ENCODE measurements around the gene FBXO2.

Gene FBXO2

GRCh38 chr1:11691302-11691914, 37.2 kb upstream of the FBXO2 start, which contains the start of gene DRAXIN:
Gene DRAXIN (plus strand): TSS chr1:11691710. CDS start chr1:11706259, 14,549 bp downstream.
- no peak for TF ChIP-seq GATA2 (IDR thresholded peaks at IDR 0.05; ENCODE audit: low read depth, low read length)
- no peak for TF ChIP-seq GATA3 (IDR thresholded peaks at IDR 0.05; ENCODE audit: low read depth, low read length)

DNA sequence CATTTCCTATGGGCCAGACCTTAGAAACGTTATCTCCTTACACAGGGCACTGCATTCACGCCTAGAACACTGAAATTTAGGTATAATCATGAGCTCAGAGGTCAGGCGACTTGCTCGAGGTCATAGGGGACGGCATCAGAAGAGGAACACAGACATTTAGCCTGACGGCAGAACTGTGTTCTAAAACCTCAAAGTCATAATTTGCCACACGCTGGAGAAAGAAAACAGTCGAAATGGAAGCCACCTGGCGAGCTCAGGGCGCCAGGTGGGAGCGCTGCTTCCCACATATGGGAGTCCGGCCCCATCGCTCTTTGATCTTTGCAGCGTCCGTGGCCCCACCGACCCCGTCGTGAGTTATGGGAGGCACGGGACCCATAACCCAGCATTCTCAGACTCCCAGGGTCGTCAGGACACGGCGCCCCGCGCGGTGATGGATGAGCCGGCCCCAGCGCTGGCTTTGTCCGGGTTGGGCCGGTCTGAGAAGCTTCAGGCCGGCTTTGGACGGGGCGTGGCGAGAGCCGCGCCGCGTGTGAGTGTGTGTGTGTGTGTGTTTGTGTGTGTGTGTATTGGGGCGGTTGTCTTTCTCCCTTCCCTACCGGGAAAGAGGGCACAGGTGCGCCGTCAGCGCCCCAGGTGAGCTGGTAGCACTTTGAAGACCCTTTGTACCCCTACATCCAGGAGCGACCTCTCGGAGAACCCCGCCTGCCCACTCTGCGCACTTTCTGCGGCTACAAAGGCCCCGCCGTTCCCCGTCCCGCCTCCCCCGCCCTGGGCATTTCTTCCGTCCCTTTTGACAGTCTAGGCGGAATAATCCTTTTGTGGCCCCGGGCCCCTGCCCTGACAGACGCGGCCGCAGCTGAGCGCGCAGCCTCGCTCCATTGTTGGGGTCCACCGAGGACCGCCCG, 36.4 kb upstream of the FBXO2 start:
- TF ChIP-seq GATA2 (IDR thresholded peaks at IDR 0.05; ENCODE audit: low read depth, low read length) (no peak), GATA3 (IDR thresholded peaks at IDR 0.05; ENCODE audit: low read depth, low read length) (no peak)

GRCh38 chr1:11688506-11688905, 34.3 kb upstream of the FBXO2 start:
- no peak for TF ChIP-seq GATA2 (IDR thresholded peaks at IDR 0.05; ENCODE audit: low read depth, low read length)
- no peak for TF ChIP-seq GATA3 (IDR thresholded peaks at IDR 0.05; ENCODE audit: low read depth, low read length)

DNA sequence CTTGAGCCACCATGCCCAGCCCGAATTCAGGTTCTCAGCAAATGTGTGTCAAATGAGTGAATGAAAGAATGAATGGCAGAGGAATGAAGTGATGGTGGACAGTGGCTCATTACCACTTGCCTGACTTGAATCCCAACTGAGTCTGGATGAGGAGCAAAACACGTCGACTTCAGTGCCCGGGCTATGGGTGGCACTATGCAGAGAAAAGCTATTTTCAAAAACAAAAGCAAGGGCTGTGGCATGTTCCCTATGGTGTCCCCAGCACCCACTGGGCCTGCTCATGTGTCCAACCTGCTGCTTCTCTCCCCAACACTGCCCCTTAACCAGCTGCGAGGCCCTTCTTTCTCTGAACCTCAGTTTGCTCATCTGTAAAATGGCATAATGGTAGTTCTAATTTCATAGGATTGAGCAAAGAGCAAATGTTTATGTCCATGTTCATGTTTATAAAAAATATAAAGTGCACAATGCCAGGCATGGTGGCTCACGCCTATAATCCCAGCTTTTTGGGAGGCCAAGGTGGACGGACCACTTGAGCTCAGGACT, 31.1 kb upstream of the FBXO2 start:
- TF ChIP-seq GATA2 (IDR thresholded peaks at IDR 0.05; ENCODE audit: low read depth, low read length) (no peak), GATA3 (IDR thresholded peaks at IDR 0.05; ENCODE audit: low read depth, low read length) (no peak)

- TF ChIP-seq GATA3 (IDR thresholded peaks at IDR 0.05; ENCODE audit: low read depth, low read length) (no peak), GATA2 (IDR thresholded peaks at IDR 0.05; ENCODE audit: low read depth, low read length) (peak; percentile 65; the same call in 1 of the 2 replicates)
These were observed 29.8 kb upstream of the FBXO2 start for GRCh38 chr1:11684070-11684469.

DNA sequence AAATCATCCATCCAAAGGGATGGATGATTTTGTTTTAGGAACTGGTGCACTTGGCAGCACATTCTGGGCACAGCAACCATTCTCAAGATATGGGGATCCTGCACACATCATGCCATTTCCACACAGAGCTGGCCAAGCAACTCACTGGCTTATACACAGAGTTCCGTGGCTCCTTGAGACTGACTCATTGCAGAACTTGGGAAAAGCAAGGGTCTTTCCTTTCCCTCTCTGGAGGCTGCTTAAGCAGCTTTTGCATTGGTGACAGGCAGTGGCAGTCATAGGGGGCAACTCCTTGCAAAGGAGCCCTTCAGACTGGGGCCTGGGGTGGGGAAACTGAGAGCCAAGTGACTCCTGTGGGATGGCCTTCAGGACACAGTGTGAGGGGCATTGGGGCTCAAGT, 28.6 kb upstream of the FBXO2 start:
- TF ChIP-seq GATA2 (IDR thresholded peaks at IDR 0.05; ENCODE audit: low read depth, low read length) (no peak), GATA3 (IDR thresholded peaks at IDR 0.05; ENCODE audit: low read depth, low read length) (no peak)

DNA sequence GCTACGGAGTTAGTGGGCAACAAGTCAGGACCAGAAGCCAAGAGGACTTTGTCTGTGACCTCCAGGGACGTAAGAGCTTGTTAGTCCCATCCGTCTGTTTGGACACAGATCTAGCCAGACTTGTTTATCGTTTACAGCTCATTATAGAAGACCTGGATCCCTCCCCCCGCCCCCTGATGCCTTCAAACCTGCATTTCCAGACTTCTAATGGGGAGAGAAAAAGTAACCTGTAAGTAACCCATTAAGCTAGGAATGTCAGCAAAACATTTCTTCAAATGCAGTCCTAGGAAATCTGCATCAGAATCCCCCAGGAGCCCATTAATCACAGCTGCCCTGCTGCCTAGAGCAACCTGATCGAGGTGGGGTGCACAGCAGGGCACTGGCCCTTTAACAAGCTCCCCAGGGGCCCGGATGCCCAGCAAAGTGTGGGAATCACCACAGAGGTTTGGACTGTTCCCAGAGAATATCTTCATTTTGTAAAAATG, 28.1 kb upstream of the FBXO2 start:
- TF ChIP-seq GATA2 (IDR thresholded peaks at IDR 0.05; ENCODE audit: low read depth, low read length) (no peak), GATA3 (IDR thresholded peaks at IDR 0.05; ENCODE audit: low read depth, low read length) (no peak)

- TF ChIP-seq GATA2 (IDR thresholded peaks at IDR 0.05; ENCODE audit: low read depth, low read length) (no peak), GATA3 (IDR thresholded peaks at IDR 0.05; ENCODE audit: low read depth, low read length) (no peak)
These were observed 27.0 kb upstream of the FBXO2 start, which contains the start of gene MAD2L2 for GRCh38 chr1:11681071-11681771. Gene MAD2L2 (minus strand): TSS chr1:11681148. CDS start chr1:11680601, 547 bp downstream.

GRCh38 chr1:11680270-11681070, 26.2 kb upstream of the FBXO2 start:
- no peak for TF ChIP-seq GATA3 (IDR thresholded peaks at IDR 0.05; ENCODE audit: low read depth, low read length)
- TF ChIP-seq GATA2 (IDR thresholded peaks at IDR 0.05; ENCODE audit: low read depth, low read length): no peak

- TF ChIP-seq GATA2 (IDR thresholded peaks at IDR 0.05; ENCODE audit: low read depth, low read length): no peak
- TF ChIP-seq GATA3 (IDR thresholded peaks at IDR 0.05; ENCODE audit: low read depth, low read length): no peak
These were observed 24.2 kb upstream of the FBXO2 start for GRCh38 chr1:11678442-11678841.

GRCh38 chr1:11676386-11677103, 22.3 kb upstream of the FBXO2 start:
- TF ChIP-seq GATA2 (IDR thresholded peaks at IDR 0.05; ENCODE audit: low read depth, low read length): no peak
- TF ChIP-seq GATA3 (IDR thresholded peaks at IDR 0.05; ENCODE audit: low read depth, low read length): no peak

- no peak for TF ChIP-seq GATA3 (IDR thresholded peaks at IDR 0.05; ENCODE audit: low read depth, low read length)
- TF ChIP-seq GATA2 (IDR thresholded peaks at IDR 0.05; ENCODE audit: low read depth, low read length): no peak
These were observed 21.1 kb upstream of the FBXO2 start for GRCh38 chr1:11675325-11675724.

All from SH-SY5Y (cell line).